Right ventricle myocardium superior (tissue), 1 donor: ENCODE results near the gene DPEP2NB. TPM values are rescaled to one million over a fixed set of nuclear protein-coding genes. Genes with fewer than 3 reads are reported as not detected.
A peak's percentile ranks its signal among the peaks of the same experiment; 100 is the strongest.

Experiments used
- ATAC-seq: fragments of 200-7000 bp; cut with Tn5 transposase; one replicate; pipeline ENCODE4 v1.9.1; 2020; ENCODE audit warnings: mild to moderate bottlenecking; ENCODE audit not compliant: poor library complexity
- DNase-seq: peaks from one replicate; pipeline ENCODE4 v3.0.0-alpha.2; 2020
- intact Hi-C: fragments of 100-400 bp; cut with DNase I; formaldehyde crosslinking; loops from one replicate; pipeline ENCODE4 v1.11.2; 2022
- total RNA-seq: library from RNA; stranded (reverse); fragmentation: NEBNext Ultra II Directional; extraction: Animal tissue kit (Norgen Biotek cat#: 25700); gene quantifications from one replicate; pipeline ENCODE4 v1.2.1, GENCODE V29; 2021
- donor health status: DM: no; HTN: yes; CAD: no; lungs with severe emphysema.

DPEP2NB gene
- total RNA-seq, 1 donor from 2014 or later = not detected

DNA sequence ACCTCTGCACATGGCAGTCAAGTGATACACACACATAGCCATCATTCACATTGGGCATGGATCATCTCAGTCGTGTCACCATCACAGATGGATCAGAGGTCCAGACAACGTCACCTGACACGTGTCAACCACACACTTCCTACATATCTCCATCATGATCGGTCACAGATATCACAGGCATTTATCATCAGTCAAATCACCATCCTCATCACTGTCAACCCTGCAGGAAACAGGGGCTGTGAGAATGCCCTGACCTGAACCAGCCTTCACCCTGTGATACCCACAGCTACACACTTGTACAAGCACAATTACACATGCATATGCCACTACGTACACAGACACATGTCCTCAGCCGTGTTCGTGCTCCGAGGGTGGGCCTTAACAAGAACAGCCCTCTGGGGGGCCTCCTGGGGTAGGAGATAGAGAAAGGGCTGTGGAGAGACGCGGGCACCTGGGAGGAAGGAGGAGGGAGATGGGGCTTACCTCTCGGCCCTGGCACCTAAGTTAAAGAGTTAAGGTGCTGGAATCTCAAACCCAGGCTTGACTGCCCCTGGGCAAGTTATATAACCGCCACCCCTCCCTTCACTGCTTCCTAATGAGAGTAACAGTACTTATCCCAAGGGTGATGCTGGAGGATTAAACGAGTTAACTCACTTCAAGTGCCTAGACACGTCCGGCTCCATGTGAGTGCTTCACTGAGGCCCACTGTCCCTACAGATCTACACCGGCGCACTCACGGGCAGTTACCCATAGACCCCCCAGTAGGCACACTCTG lies 48.3 kb downstream of the DPEP2NB start:
- intact Hi-C loops = no loop called here
- peak; percentile 1 for ATAC-seq

DNA sequence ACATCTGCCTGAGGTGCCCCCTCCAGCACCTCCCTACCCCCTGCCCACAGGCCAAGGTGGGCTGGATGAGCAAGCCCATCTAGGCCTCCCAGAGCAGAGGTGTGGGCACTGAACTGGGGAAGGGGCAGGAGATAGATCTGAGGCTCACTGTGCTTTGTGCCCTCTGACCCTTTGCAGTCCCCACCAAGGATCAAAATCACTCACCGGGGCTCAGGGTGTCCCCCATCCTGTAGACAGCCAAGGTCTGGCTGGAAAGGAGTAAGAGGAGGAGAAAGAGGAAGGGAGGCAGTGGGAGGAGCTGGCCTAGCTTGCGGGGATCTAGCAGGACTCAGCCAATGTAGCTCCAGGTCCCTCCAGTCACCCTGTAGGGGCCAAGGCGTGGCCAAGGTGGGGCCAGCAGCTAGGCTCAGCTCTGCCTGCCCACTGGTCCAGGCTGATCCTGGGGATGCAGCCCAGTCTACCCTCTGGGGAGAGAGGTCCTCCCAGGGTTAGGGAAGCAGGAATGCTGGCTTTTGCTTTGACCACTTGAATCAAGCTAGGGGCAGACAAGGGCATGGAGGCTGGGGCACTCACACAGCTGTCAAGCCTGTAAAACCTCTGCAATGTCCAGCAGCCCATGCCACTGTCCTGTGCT lies 49.0 kb downstream of the DPEP2NB start:
- no peak for ATAC-seq
- intact Hi-C loops = no loop called here
- no peak for DNase-seq

More for the DNA sequence above, 48.3 kb downstream of the DPEP2NB start:
- DNase-seq = no peak

- intact Hi-C loops = no loop called here
- DNase-seq = no peak
- peak; percentile 7 for ATAC-seq
Measured at GRCh38 chr16:67965668-67966548, 49.8 kb downstream of the DPEP2NB start.

DNA sequence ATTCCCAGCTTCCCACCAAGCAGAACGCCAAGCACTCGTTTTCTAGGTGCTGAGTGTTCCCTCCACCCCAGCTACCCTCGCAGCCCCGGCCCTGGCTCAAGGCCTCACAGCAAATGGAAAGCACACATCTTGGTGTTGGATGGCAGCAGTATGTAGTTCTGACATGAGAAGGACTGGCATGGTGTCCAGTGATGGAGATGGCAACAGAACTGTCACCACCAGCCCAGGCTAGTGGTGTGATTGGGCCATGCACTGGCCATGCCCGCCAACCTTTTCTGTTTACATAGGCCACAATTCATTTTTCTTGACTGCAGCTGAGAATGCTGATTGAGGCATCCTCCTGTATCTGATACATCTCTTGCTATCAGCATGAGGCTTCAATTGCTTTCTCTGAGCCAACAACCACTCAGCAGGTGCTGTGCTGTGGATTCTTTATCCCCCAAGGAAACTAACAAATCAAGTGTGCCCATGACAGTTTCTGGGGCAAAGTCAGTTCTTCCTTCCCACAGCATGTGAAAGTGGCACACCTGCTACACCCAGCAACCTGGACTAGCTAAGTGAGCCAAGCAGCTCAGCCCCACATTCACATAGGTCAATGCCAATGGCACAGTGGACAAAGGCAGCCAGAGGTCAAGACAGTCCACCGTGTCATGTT lies 51.1 kb downstream of the DPEP2NB start:
- no peak for ATAC-seq
- intact Hi-C loops = no loop called here
- no peak for DNase-seq

GRCh38 chr16:67963662-67964321 lies 51.9 kb downstream of the DPEP2NB start:
- intact Hi-C loops = no loop called here
- DNase-seq (no peak), ATAC-seq (no peak)

Other genes starting within 250 kb of the DPEP2NB start
- gene RANBP10, start 209.4 kb downstream of the DPEP2NB start, total RNA-seq = 10.9 TPM
- gene TSNAXIP1, start 209.0 kb downstream of the DPEP2NB start, total RNA-seq = 0.32 TPM
- 31.1 TPM for gene THAP11, start 173.6 kb downstream of the DPEP2NB start, total RNA-seq
- gene NUTF2, start 169.0 kb downstream of the DPEP2NB start, total RNA-seq = 76.7 TPM
- gene CENPT, start 168.2 kb downstream of the DPEP2NB start, total RNA-seq = 20.6 TPM
- gene EDC4, start 142.9 kb downstream of the DPEP2NB start, total RNA-seq = 30.6 TPM
- not detected for gene NRN1L, start 131.0 kb downstream of the DPEP2NB start, total RNA-seq
- 16.6 TPM for gene PSKH1, start 122.7 kb downstream of the DPEP2NB start, total RNA-seq
- 0.78 TPM for gene CTRL, start 84.0 kb downstream of the DPEP2NB start, total RNA-seq
- 59.0 TPM for gene PSMB10, start 79.1 kb downstream of the DPEP2NB start, total RNA-seq
- gene LCAT, start 71.8 kb downstream of the DPEP2NB start, total RNA-seq = 21.4 TPM
- 84.3 TPM for gene SLC12A4, start 47.3 kb downstream of the DPEP2NB start, total RNA-seq
- gene DPEP3, start 35.4 kb downstream of the DPEP2NB start, total RNA-seq = not detected
- gene DPEP2, start 16.4 kb downstream of the DPEP2NB start, total RNA-seq = 1.1 TPM
- gene DDX28, start 7.3 kb upstream of the DPEP2NB start, total RNA-seq = 7.2 TPM
- 5.7 TPM for gene DUS2, start 7.4 kb upstream of the DPEP2NB start, total RNA-seq
- gene NFATC3, start 69.5 kb upstream of the DPEP2NB start, total RNA-seq = 24.4 TPM
- 0.73 TPM for gene ESRP2, start 220.2 kb upstream of the DPEP2NB start, total RNA-seq
- 38.1 TPM for gene PLA2G15, start 229.5 kb upstream of the DPEP2NB start, total RNA-seq
- 38.7 TPM for gene SLC7A6, start 248.6 kb upstream of the DPEP2NB start, total RNA-seq